ENCODE results near the gene SLC50A1. TPM values are rescaled to one million over a fixed set of nuclear protein-coding genes. Genes with fewer than 3 reads are reported as not detected.
A peak's percentile ranks its signal among the peaks of the same experiment; 100 is the strongest.
"Not testable (repeated sequence)": the region's sequence is repeated elsewhere in the genome, so short reads cannot be mapped to it uniquely, and the experiment has no call there.

SLC50A1 gene
- total RNA-seq, 5 donors from 2014 or later (not counting 1 experiment from before 2014, with no cell fraction given) = 20.7 to 34.9 (median 30.8) TPM

- WGBS (ENCODE audit: insufficient coverage) = 81% methylated on average over 7 of the region's 8 CpGs
- CTCF ChIA-PET = interaction anchor here (1.1 to 1.8 kb wide), 4 partner anchors 22 to 81 kb away, joined by 3 to 7 read pairs (median 4); no protein-coding TSS in a partner anchor
- Histone ChIP-seq H3K9me3 (no peaks in the 10 kb centered on the region), H3K4me3 (ENCODE audit: control insufficient read depth in 1 of 2, extremely low read depth in 1 of 2, low read length in 1 of 2) (no peak overlapping the region), H3K36me3 (ENCODE audit: control insufficient read depth in 2 of 2, extremely low read depth in 1 of 2, insufficient read depth in 1 of 2, low read length in 1 of 2) (peaks cover 0 to 21% of the 10 kb centered on the region in 2 donors), H3K4me1 (ENCODE audit: control insufficient read depth in 1 of 2, extremely low read depth in 1 of 2, insufficient read depth in 2 of 2, low read length in 2 of 2) (peaks cover 7 to 15% of the 10 kb centered on the region in 2 experiments), H3K27me3 (replicated peaks in 1 of 2; ENCODE audit: control insufficient read depth in 2 of 2, extremely low read depth in 1 of 2, insufficient read depth in 2 of 2, low read length in 1 of 2) (peaks cover 0 to 11% of the 10 kb centered on the region in 2 experiments), H3K27ac (ENCODE audit: low read length) (no peak overlapping the region)
- peaks cover 13 to 20% (median 14%) of the 10 kb centered on the region in 3 donors for H3K4me1 Mint-ChIP-seq
- POLR2A ChIA-PET = no interaction called here
- ATAC-seq (replicated peaks in 1 of 4) (no peak), DNase-seq (no peak)
- no peak overlapping the region for H3K27ac Mint-ChIP-seq
- no peaks in the 10 kb centered on the region for H3K9me3 Mint-ChIP-seq
- H3K27me3 Mint-ChIP-seq = no peaks in the 10 kb centered on the region
- no peak overlapping the region for H3K4me3 Mint-ChIP-seq
- H3K36me3 Mint-ChIP-seq = peaks cover 10% of the 10 kb centered on the region
Measured at GRCh38 chr1:155166051-155166470, 30.4 kb downstream of the SLC50A1 start.

GRCh38 chr1:155166471-155167165 is 31.0 kb downstream of the SLC50A1 start:
- no peak overlapping the region for H3K27ac Mint-ChIP-seq
- DNase-seq = no peak

GRCh38 chr1:155167166-155168104 is 31.8 kb downstream of the SLC50A1 start:
- Histone ChIP-seq H3K27me3 (replicated peaks in 1 of 2; ENCODE audit: control insufficient read depth in 2 of 2, extremely low read depth in 1 of 2, insufficient read depth in 2 of 2, low read length in 1 of 2) (peaks cover 0 to 11% of the 10 kb centered on the region in 2 experiments), H3K27ac (ENCODE audit: low read length) (no peak overlapping the region), H3K4me1 (ENCODE audit: control insufficient read depth in 1 of 2, extremely low read depth in 1 of 2, insufficient read depth in 2 of 2, low read length in 2 of 2) (peaks cover 11 to 23% of the 10 kb centered on the region in 2 experiments), H3K36me3 (ENCODE audit: control insufficient read depth in 2 of 2, extremely low read depth in 1 of 2, insufficient read depth in 1 of 2, low read length in 1 of 2) (peaks cover 0 to 21% of the 10 kb centered on the region in 2 donors), H3K9me3 (no peaks in the 10 kb centered on the region), H3K4me3 (ENCODE audit: control insufficient read depth in 1 of 2, extremely low read depth in 1 of 2, low read length in 1 of 2) (no peak overlapping the region)
- Mint-ChIP-seq H3K27ac (no peak overlapping the region), H3K9me3 (no peaks in the 10 kb centered on the region), H3K36me3 (peaks cover 10% of the 10 kb centered on the region), H3K4me3 (peak overlapping the region; percentile 28 to 70 (median 62)), H3K4me1 (peaks cover 20 to 27% (median 25%) of the 10 kb centered on the region in 3 donors), H3K27me3 (no peaks in the 10 kb centered on the region)
- peak; percentile 71 to 82 (median 76) for ATAC-seq (replicated peaks in 1 of 4)
- ChIA-PET POLR2A (interaction anchor here in 1 of 2 donors (0.6 kb wide), 1 partner anchor 194 kb away, joined by 6 read pairs; no protein-coding TSS in a partner anchor), CTCF (interaction anchor here (0.6 to 3.4 kb wide), 12 partner anchors 8 to 556 kb away, joined by 3 to 29 read pairs (median 3); partner anchors contain the start of gene SLC50A1 (in 1 of the 2))
- 16% methylated on average over 12 of the region's 28 CpGs for WGBS (ENCODE audit: insufficient coverage)
- DNase-seq = peak; percentile 62 to 93 (median 80)

More at GRCh38 chr1:155166471-155167165, 31.0 kb downstream of the SLC50A1 start:
- CTCF ChIA-PET = interaction anchor here (0.6 to 3.4 kb wide), 13 partner anchors 9 to 82 kb away, joined by 3 to 29 read pairs (median 4); partner anchors contain the start of gene SLC50A1 (in 1 of the 2)
- Mint-ChIP-seq H3K27me3 (no peaks in the 10 kb centered on the region), H3K4me3 (peak overlapping the region in 1 of 3 donors; percentile 70), H3K4me1 (peaks cover 13 to 20% (median 18%) of the 10 kb centered on the region in 3 donors), H3K36me3 (peaks cover 10% of the 10 kb centered on the region), H3K9me3 (no peaks in the 10 kb centered on the region)
- H3K4me3 ChIP-seq (ENCODE audit: control insufficient read depth in 1 of 2, extremely low read depth in 1 of 2, low read length in 1 of 2) = no peak overlapping the region
- 55% methylated on average over 8 of the region's 27 CpGs for WGBS (ENCODE audit: insufficient coverage)
- H3K27me3 ChIP-seq (replicated peaks in 1 of 2; ENCODE audit: control insufficient read depth in 2 of 2, extremely low read depth in 1 of 2, insufficient read depth in 2 of 2, low read length in 1 of 2) = peaks cover 0 to 11% of the 10 kb centered on the region in 2 experiments
- H3K4me1 ChIP-seq (ENCODE audit: control insufficient read depth in 1 of 2, extremely low read depth in 1 of 2, insufficient read depth in 2 of 2, low read length in 2 of 2) = peaks cover 7 to 18% of the 10 kb centered on the region in 2 experiments
- no peak for ATAC-seq (replicated peaks in 1 of 4)
- no peak overlapping the region for H3K27ac ChIP-seq (ENCODE audit: low read length)
- peaks cover 0 to 21% of the 10 kb centered on the region in 2 donors for H3K36me3 ChIP-seq (ENCODE audit: control insufficient read depth in 2 of 2, extremely low read depth in 1 of 2, insufficient read depth in 1 of 2, low read length in 1 of 2)
- H3K9me3 ChIP-seq = no peaks in the 10 kb centered on the region
- POLR2A ChIA-PET = no interaction called here

GRCh38 chr1:155168105-155168445 is 32.4 kb downstream of the SLC50A1 start:
- ATAC-seq (replicated peaks in 1 of 4); H3K36me3 Mint-ChIP-seq; H3K4me3 ChIP-seq (ENCODE audit: control insufficient read depth in 1 of 2, extremely low read depth in 1 of 2, low read length in 1 of 2); H3K9me3 Mint-ChIP-seq; H3K27me3 Mint-ChIP-seq; DNase-seq; H3K27ac Mint-ChIP-seq; H3K27ac ChIP-seq (ENCODE audit: low read length); H3K9me3 ChIP-seq: not testable (repeated sequence)
- H3K4me3 Mint-ChIP-seq = peak overlapping the region in 1 of 3 donors; percentile 70
- ChIA-PET POLR2A (interaction anchor here in 1 of 2 donors (0.6 kb wide), 1 partner anchor 194 kb away, joined by 6 read pairs; no protein-coding TSS in a partner anchor), CTCF (interaction anchor here (0.7 to 3.4 kb wide), 7 partner anchors 25 to 557 kb away, joined by 3 to 29 read pairs (median 5); no protein-coding TSS in a partner anchor)
- peaks cover 26 to 30% (median 28%) of the 10 kb centered on the region in 3 donors for H3K4me1 Mint-ChIP-seq
- Histone ChIP-seq H3K4me1 (ENCODE audit: control insufficient read depth in 1 of 2, extremely low read depth in 1 of 2, insufficient read depth in 2 of 2, low read length in 2 of 2) (peaks cover 12 to 26% of the 10 kb centered on the region in 2 experiments), H3K27me3 (replicated peaks in 1 of 2; ENCODE audit: control insufficient read depth in 2 of 2, extremely low read depth in 1 of 2, insufficient read depth in 2 of 2, low read length in 1 of 2) (peaks cover 0 to 11% of the 10 kb centered on the region in 2 experiments), H3K36me3 (ENCODE audit: control insufficient read depth in 2 of 2, extremely low read depth in 1 of 2, insufficient read depth in 1 of 2, low read length in 1 of 2) (peaks cover 0 to 21% of the 10 kb centered on the region in 2 donors)
- WGBS (ENCODE audit: insufficient coverage) = 57% methylated on average over 4 of the region's 4 CpGs

- Histone ChIP-seq H3K4me1 (ENCODE audit: control insufficient read depth in 1 of 2, extremely low read depth in 1 of 2, insufficient read depth in 2 of 2, low read length in 2 of 2) (peaks cover 15 to 31% of the 10 kb centered on the region in 2 experiments), H3K27ac (ENCODE audit: low read length) (no peak overlapping the region), H3K36me3 (ENCODE audit: control insufficient read depth in 2 of 2, extremely low read depth in 1 of 2, insufficient read depth in 1 of 2, low read length in 1 of 2) (peaks cover 0 to 21% of the 10 kb centered on the region in 2 donors), H3K27me3 (replicated peaks in 1 of 2; ENCODE audit: control insufficient read depth in 2 of 2, extremely low read depth in 1 of 2, insufficient read depth in 2 of 2, low read length in 1 of 2) (peaks cover 0 to 11% of the 10 kb centered on the region in 2 experiments), H3K4me3 (ENCODE audit: control insufficient read depth in 1 of 2, extremely low read depth in 1 of 2, low read length in 1 of 2) (no peak overlapping the region), H3K9me3 (no peaks in the 10 kb centered on the region)
- H3K4me1 Mint-ChIP-seq = peaks cover 32 to 35% (median 33%) of the 10 kb centered on the region in 3 donors
- H3K27ac Mint-ChIP-seq = no peak overlapping the region
- POLR2A ChIA-PET = no interaction called here
- ATAC-seq (replicated peaks in 1 of 4) (no peak), DNase-seq (no peak)
- no peaks in the 10 kb centered on the region for H3K9me3 Mint-ChIP-seq
- peaks cover 10% of the 10 kb centered on the region for H3K36me3 Mint-ChIP-seq
- CTCF ChIA-PET = interaction anchor here (0.5 to 3.4 kb wide), 7 partner anchors 9 to 95 kb away, joined by 3 to 29 read pairs (median 4); no protein-coding TSS in a partner anchor
- H3K27me3 Mint-ChIP-seq = no peaks in the 10 kb centered on the region
- H3K4me3 Mint-ChIP-seq = no peak overlapping the region
- WGBS (ENCODE audit: insufficient coverage) = 100% methylated on average over 2 of the region's 10 CpGs
Measured at GRCh38 chr1:155168456-155169210, 33.0 kb downstream of the SLC50A1 start.
